Left ventricle myocardium superior (tissue), 1 donor: Measurements from ENCODE around the gene FAM168A. TPM values are rescaled to one million over a fixed set of nuclear protein-coding genes. Genes with fewer than 3 reads are reported as not detected.
A peak's percentile ranks its signal among the peaks of the same experiment; 100 is the strongest.
"Not testable (repeated sequence)": the region's sequence is repeated elsewhere in the genome, so short reads cannot be mapped to it uniquely, and the experiment has no call there.

Experiments
- ATAC-seq: fragments of 200-7000 bp; cut with Tn5 transposase; one replicate; pipeline ENCODE4 v1.9.1; 2020; ENCODE audit warnings: mild to moderate bottlenecking, moderate library complexity
- DNase-seq: peaks from one replicate; pipeline ENCODE4 v3.0.0-alpha.2; 2020
- intact Hi-C: fragments of 100-400 bp; cut with micrococcal nuclease; formaldehyde crosslinking; loops from one replicate; pipeline ENCODE4 v1.11.0; 2022
- total RNA-seq: library from RNA; stranded (reverse); fragmentation: NEBNext Ultra II Directional; extraction: Animal tissue kit (Norgen Biotek cat#: 25700); gene quantifications from one replicate; pipeline ENCODE4 v1.2.1, GENCODE V29; 2021
- donor health status: DM: no; HTN: yes; CAD: no; lungs with severe emphysema.

FAM168A gene
- total RNA-seq, 1 donor from 2014 or later = 30.6 TPM

DNA sequence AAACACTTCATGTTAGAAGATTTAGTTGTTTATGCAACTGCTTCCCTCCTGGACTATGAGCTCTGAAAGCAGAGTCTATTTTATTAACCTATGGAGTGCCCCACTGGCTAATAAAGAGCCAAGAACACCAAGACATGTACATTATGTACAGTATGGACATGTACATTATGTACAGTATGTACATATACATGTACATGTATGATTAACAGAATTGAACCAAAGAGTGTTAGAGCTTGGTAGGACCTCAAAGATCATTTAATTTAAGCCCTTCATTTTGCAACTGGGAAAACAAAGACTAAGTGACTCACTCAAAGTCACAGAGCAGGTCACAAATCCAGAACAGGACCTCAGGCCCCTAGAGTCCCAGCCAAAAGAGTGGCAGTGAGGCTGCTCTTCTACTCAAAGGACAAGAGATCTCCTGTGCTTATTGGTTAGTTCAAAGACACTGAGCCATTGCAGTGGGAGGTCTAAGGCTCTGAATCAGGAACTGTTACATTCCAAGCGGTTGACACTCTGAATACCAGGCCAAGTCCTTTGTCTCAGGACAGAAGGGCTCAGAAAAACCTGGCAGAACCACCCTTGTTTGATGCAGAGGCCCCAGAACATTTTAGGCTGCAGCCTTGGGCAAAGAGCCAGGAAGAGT lies 103.8 kb downstream of the FAM168A start:
- DNase-seq (no peak), ATAC-seq (peak; percentile 75)
- intact Hi-C loops = no loop called here

GRCh38 chr11:73481626-73482025 lies 116.3 kb downstream of the FAM168A start:
- intact Hi-C loops = no loop called here
- DNase-seq (no peak), ATAC-seq (no peak)

DNA sequence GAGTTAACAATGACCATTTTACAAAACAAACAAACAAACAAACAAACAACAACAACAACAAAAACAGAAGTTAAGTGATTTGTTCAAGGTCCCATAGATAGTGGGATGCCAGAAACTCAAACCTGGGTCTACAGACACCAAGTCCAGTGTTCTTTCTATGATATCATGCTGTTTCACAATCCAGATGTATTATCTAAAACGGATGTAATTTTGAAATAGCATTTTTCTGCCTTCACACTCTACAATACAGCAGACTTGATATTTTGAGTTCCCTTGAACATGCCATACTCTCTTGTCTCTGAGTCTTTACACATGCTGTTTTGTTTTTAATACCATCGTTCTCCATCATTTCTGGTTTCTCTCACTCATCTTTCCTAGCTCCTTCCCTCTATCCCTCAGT lies 117.2 kb downstream of the FAM168A start:
- peak; percentile 78 for ATAC-seq
- intact Hi-C loops = no loop called here
- no peak for DNase-seq

DNA sequence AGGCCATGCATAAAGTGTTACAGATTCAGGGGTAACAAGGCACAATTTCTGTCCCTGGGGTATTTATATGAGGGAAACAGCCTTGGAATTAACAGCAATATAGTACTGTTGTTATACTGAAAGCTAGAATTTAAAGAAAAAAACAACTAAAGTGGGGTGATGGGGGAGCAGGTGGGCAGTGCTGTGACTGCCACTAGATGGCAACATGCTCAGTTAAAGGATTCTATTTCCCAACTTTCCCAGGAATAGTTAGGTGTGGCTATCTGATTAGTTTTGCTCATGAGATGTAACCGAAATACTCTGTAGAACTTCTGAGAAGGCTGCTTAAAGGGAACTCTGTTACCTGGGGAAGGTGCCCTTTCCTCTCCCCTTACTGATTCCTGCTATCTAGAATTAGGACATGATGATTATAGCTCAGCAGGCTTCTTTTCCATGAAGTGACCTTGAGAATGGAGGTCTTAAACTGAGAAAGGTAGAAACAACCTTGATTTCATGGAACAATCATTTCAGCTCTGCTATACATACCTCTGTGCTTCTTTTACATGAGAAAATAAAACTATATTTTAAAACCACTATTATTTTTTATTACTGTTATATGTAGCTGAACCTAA lies 119.1 kb downstream of the FAM168A start:
- DNase-seq (no peak), ATAC-seq (peak; percentile 48)
- intact Hi-C loops = no loop called here

DNA sequence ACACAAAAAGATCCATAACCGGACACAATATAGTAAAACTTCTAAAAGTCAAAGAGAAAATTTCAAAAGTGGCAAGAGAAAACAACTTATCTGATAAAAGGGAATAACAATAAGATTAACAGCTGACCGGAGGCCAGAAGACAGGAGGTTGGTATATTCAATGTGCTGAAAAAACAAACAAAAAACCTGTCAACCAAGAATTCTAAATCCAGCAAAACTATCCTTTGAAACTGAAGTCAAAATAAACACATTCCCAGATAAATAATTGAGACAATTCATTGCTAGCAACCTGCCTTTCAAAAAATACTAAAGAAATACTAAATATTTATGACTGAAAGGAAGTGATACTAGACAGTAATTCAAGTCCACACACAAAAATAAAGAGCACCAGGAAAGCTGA lies 120.4 kb downstream of the FAM168A start:
- intact Hi-C loops = no loop called here
- ATAC-seq (no peak), DNase-seq (no peak)

GRCh38 chr11:73475549-73476095 lies 122.3 kb downstream of the FAM168A start:
- intact Hi-C loops = no loop called here
- DNase-seq = no peak

GRCh38 chr11:73473252-73473651 lies 124.7 kb downstream of the FAM168A start:
- intact Hi-C loops = no loop called here
- ATAC-seq = no peak
- no peak for DNase-seq

More at GRCh38 chr11:73475549-73476095, 122.3 kb downstream of the FAM168A start:
- no peak for ATAC-seq

- ATAC-seq, intact Hi-C loops, DNase-seq: not testable (repeated sequence)
Observed at GRCh38 chr11:73470036-73470612, 127.8 kb downstream of the FAM168A start.

DNA sequence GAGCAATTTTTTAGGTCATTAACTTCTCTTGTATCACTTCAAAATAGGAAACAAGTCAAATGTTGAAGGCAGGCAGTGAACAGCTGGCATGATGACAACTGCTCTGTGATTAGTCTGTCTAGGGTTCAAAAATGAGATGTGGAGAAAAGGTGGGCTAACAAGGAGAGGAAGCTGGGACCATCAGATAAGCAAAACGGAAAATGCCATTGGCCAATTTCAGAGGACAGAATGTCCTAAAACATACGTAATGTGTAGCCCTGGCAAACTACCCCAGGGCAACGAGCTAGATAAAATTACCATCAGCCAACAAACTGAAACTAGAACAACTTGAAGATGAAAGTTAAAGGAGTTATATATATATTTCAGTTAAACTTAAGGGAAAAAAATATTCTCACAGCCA lies 128.5 kb downstream of the FAM168A start:
- peak; percentile 38 for ATAC-seq
- intact Hi-C loops = no loop called here
- DNase-seq = no peak

- DNase-seq (no peak), ATAC-seq (peak; percentile 18)
- intact Hi-C loops = no loop called here
Observed at GRCh38 chr11:73468590-73469161, 129.2 kb downstream of the FAM168A start.

GRCh38 chr11:73467505-73467904 lies 130.4 kb downstream of the FAM168A start:
- ATAC-seq = peak; percentile 70
- no peak for DNase-seq
- intact Hi-C loops = no loop called here

DNA sequence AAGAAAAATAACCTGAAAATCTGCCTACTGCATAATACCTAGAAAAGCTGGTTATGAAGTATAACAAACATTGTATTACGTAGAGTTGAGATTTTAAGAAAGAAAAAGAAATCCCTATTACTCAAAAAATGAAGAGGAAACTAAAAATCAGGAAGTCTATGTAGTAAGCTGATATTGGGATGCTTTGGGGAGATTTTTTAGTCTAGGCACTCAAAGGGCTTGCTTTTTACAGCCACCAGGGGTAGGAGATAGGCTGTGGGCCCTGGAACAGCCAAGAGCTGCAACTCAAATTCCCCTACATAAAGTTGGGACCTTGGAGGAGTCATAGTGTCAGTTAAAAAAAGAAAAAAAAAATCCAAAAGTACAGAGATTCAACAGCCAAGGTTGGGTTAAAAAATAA lies 131.3 kb downstream of the FAM168A start:
- ATAC-seq (no peak), DNase-seq (no peak)
- intact Hi-C loops = no loop called here

DNA sequence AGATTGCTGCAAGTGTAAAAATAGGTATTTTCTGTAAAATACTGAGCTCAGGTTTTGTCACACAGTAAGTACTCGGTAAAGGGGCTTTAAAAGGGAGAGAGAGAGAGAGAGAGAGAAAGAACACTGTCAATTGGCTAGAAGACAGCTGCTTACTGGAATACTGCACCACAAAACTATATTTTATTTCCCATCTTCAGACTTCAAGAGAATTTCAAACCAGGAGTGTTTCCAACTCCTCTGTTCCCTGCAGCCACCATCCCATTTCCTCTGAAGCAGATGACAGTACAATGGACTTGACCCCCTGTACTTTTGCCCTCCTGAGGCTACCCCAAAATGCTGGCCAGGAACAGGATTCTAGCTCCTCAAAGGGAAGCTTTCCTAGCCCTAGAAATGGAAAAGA lies 132.0 kb downstream of the FAM168A start:
- intact Hi-C loops = no loop called here
- ATAC-seq = no peak

DNA sequence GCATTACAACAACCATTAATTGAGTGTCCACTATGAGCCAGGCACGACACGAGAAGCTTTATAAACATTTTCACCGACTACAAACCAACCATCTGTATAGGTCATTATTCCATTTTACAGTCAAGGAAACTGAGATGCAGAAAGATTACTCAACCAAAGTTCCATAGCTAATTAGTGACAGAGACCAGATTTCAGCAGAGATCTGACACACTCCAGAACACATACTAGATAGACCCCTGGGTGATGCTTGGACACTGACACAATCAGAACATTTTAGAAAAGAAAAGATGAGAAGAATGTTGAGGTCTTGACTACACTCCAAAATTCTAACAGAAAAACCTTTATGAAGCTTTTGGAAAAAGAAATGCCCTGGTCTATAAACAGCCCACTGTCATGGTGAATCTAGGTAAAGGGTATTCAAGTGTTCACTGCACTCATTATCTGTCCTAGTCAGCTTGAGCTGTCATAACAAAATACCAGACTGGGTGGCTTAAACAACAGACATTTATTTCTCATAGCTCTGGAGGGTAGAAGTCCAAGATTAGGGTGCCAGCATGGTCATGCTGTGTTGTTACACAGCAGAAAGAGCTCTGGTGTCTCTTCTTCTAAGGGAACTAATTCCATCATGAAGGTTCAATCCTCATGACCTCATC lies 132.8 kb downstream of the FAM168A start:
- peak; percentile 78 for ATAC-seq
- intact Hi-C loops = no loop called here

More for the DNA sequence above, 132.0 kb downstream of the FAM168A start:
- DNase-seq = no peak

GRCh38 chr11:73464347-73464746 lies 133.6 kb downstream of the FAM168A start:
- intact Hi-C loops = no loop called here
- DNase-seq (no peak), ATAC-seq (peak; percentile 67)

More for the DNA sequence above, 132.8 kb downstream of the FAM168A start:
- no peak for DNase-seq

- ATAC-seq = no peak
- intact Hi-C loops = no loop called here
- no peak for DNase-seq
Observed at GRCh38 chr11:73463359-73463758, 134.6 kb downstream of the FAM168A start.

DNA sequence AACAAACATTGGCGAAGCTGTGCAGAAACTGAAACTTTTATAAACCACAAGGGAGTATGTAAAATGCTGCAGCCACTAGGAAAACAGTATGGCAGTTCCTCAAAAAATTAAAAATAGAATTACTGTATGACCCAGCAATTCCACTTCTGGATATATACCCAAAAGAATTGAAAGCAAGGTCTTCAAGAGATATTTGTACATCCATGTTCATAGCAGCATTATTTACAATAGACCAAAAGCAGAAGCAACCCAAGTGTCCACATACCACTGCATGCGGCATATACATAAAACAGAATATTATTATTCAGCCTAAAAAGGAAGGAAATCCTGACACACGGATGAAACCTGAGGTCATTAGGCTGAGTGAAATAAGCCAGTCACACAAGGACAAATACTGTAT lies 135.9 kb downstream of the FAM168A start:
- intact Hi-C loops = no loop called here
- ATAC-seq = no peak

GRCh38 chr11:73461335-73461840 lies 136.5 kb downstream of the FAM168A start:
- intact Hi-C loops = no loop called here
- ATAC-seq = no peak

More for the DNA sequence above, 135.9 kb downstream of the FAM168A start:
- no peak for DNase-seq

DNA sequence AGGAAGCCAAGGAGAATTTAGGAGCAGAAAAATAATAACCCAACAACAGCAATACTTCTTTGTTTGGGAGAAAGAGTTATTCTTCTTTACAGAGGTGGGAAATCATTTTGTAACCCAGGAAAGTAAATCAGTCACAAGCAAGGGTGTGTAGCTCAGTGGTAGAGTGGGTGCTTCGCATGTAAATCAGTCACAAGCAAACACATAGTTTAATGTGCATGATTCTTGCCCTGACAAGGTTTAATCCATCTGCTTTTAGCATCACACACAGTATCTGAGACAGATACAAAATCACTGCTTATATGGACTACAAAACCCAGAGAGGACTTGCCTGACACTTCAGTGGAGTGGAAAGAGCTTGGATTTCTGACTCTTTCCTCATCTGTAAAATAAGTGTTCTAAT lies 139.7 kb downstream of the FAM168A start:
- no peak for ATAC-seq
- no peak for DNase-seq
- intact Hi-C loops = no loop called here

More at GRCh38 chr11:73461335-73461840, 136.5 kb downstream of the FAM168A start:
- no peak for DNase-seq
